Measurements from ENCODE around the gene SESN1. TPM values are rescaled to one million over a fixed set of nuclear protein-coding genes. Genes with fewer than 3 reads are reported as not detected.

The SESN1 gene
- polyA plus RNA-seq, 3 donors: 1.8 to 21.0 (median 3.1) TPM

DNA sequence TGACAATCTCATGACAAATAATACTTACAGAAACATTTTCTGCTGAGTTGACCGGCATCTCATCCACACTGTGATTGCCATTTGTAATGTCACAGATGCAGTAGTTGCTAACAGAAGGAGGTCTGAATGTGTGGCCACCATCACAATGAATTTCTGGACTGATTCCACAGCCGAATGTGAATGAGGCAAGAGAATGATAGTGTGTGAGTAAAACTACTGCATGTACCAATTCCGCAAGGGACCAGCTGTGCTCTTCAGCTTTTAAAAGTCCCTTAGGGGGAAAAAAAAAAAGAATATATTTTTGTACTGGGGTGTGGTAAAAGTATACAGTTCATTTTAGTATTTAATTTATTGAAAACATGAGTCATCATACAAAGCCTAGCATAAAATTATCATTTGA, 96.2 kb downstream of the SESN1 start:
- Histone ChIP-seq H3K79me2 (ENCODE audit: insufficient read depth, low read length) (no peaks in the 10 kb centered on the region), H3K4me2 (replicated peaks; ENCODE audit: extremely low read depth, low read length, poor library complexity, severe bottlenecking) (no peak overlapping the region), H3K27ac (ENCODE audit: low read depth in 1 of 2, low read length in 2 of 2) (no peak overlapping the region), H3K4me3 (replicated peaks in 1 of 3; ENCODE audit: low read depth in 2 of 3, low read length in 3 of 3) (no peak overlapping the region), H2AFZ (ENCODE audit: insufficient read depth, low read depth, low read length, poor library complexity, severe bottlenecking) (no peak overlapping the region), H3K27me3 (ENCODE audit: control insufficient read depth in 2 of 2, insufficient read depth in 2 of 2, low read length in 2 of 2) (no peaks in the 10 kb centered on the region), H4K20me1 (ENCODE audit: insufficient read depth, low read length) (no peaks in the 10 kb centered on the region), H3K9ac (ENCODE audit: insufficient read depth, low read length, poor library complexity, severe bottlenecking) (no peak overlapping the region), H3K9me3 (replicated peaks in 1 of 2; ENCODE audit: control insufficient read depth in 1 of 2, insufficient read depth in 1 of 2, low read length in 2 of 2) (no peaks in the 10 kb centered on the region), H3K36me3 (replicated peaks in 1 of 2; ENCODE audit: control insufficient read depth in 1 of 2, insufficient read depth in 2 of 2, low read length in 2 of 2) (peaks cover 4 to 63% of the 10 kb centered on the region in 2 donors), H3K4me1 (ENCODE audit: control insufficient read depth in 1 of 2, insufficient read depth in 2 of 2, low read length in 2 of 2) (no peaks in the 10 kb centered on the region)
- Mint-ChIP-seq H3K4me1 (peaks cover 2% of the 10 kb centered on the region), H3K36me3 (peaks cover 27 to 39% of the 10 kb centered on the region in 2 donors), H3K27ac (no peak overlapping the region), H3K9me3 (no peaks in the 10 kb centered on the region), H3K4me3 (no peak overlapping the region), H3K27me3 (ENCODE audit: low read depth in 3 of 3) (no peaks in the 10 kb centered on the region)
- 100% methylated on average over 1 of the region's 3 CpGs for WGBS (ENCODE audit: insufficient coverage)
- TF ChIP-seq, protein P1, sequence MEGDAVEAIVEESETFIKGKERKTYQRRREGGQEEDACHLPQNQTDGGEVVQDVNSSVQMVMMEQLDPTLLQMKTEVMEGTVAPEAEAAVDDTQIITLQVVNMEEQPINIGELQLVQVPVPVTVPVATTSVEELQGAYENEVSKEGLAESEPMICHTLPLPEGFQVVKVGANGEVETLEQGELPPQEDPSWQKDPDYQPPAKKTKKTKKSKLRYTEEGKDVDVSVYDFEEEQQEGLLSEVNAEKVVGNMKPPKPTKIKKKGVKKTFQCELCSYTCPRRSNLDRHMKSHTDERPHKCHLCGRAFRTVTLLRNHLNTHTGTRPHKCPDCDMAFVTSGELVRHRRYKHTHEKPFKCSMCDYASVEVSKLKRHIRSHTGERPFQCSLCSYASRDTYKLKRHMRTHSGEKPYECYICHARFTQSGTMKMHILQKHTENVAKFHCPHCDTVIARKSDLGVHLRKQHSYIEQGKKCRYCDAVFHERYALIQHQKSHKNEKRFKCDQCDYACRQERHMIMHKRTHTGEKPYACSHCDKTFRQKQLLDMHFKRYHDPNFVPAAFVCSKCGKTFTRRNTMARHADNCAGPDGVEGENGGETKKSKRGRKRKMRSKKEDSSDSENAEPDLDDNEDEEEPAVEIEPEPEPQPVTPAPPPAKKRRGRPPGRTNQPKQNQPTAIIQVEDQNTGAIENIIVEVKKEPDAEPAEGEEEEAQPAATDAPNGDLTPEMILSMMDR (IDR thresholded peaks at IDR 0.05): no peak
- intact Hi-C loops (cut with micrococcal nuclease): no loop called here
- no peak for DNase-seq

DNA sequence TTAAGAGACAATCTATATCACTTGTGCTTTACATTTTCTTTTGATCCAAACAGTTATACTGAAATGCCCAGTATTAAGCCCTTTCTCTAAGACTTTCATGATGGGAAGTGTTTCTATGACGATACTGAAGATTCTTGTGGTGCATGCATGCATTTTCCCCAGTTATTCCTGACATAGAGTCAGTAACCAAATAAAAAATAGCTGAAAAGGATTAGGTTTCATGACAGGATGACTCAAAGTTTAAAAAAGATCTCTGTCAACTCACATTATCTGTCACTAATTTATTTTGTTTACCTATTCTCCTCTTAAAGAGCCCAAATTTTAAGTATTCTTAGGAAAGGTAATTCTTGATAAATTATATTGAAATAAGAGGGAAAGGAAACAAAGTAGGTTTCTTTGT, 98.4 kb downstream of the SESN1 start:
- Histone ChIP-seq H3K36me3 (replicated peaks in 1 of 2; ENCODE audit: control insufficient read depth in 1 of 2, insufficient read depth in 2 of 2, low read length in 2 of 2) (peaks cover 4 to 80% of the 10 kb centered on the region in 2 donors), H4K20me1 (ENCODE audit: insufficient read depth, low read length) (no peaks in the 10 kb centered on the region), H3K4me3 (replicated peaks in 1 of 3; ENCODE audit: low read depth in 2 of 3, low read length in 3 of 3) (no peak overlapping the region), H3K4me1 (ENCODE audit: control insufficient read depth in 1 of 2, insufficient read depth in 2 of 2, low read length in 2 of 2) (no peaks in the 10 kb centered on the region), H3K9ac (ENCODE audit: insufficient read depth, low read length, poor library complexity, severe bottlenecking) (no peak overlapping the region), H3K27ac (ENCODE audit: low read depth in 1 of 2, low read length in 2 of 2) (no peak overlapping the region), H3K27me3 (ENCODE audit: control insufficient read depth in 2 of 2, insufficient read depth in 2 of 2, low read length in 2 of 2) (no peaks in the 10 kb centered on the region), H2AFZ (ENCODE audit: insufficient read depth, low read depth, low read length, poor library complexity, severe bottlenecking) (no peak overlapping the region), H3K9me3 (replicated peaks in 1 of 2; ENCODE audit: control insufficient read depth in 1 of 2, insufficient read depth in 1 of 2, low read length in 2 of 2) (no peaks in the 10 kb centered on the region), H3K79me2 (ENCODE audit: insufficient read depth, low read length) (no peaks in the 10 kb centered on the region), H3K4me2 (replicated peaks; ENCODE audit: extremely low read depth, low read length, poor library complexity, severe bottlenecking) (no peak overlapping the region)
- Mint-ChIP-seq H3K27ac (no peak overlapping the region), H3K36me3 (peaks cover 39 to 54% of the 10 kb centered on the region in 2 donors), H3K4me3 (no peak overlapping the region), H3K4me1 (no peaks in the 10 kb centered on the region), H3K9me3 (no peaks in the 10 kb centered on the region), H3K27me3 (ENCODE audit: low read depth in 3 of 3) (no peaks in the 10 kb centered on the region)
- intact Hi-C loops (cut with micrococcal nuclease): no loop called here
- DNase-seq: no peak
- WGBS (ENCODE audit: insufficient coverage): no CpG with 5 or more reads among the region's 1 CpG
- TF ChIP-seq, protein P1 (IDR thresholded peaks at IDR 0.05): no peak
